ENCODE data around the gene C1orf159. TPM values are rescaled to one million over a fixed set of nuclear protein-coding genes. Genes with fewer than 3 reads are reported as not detected.

C1orf159 gene
- total and polyA plus RNA-seq, 2 donors (not counting 1 experiment from before 2014, with no cell fraction given) = 2.6 to 3.3 TPM

GRCh38 chr1:1065265-1065939 is 50.5 kb downstream of the C1orf159 start:
- Histone ChIP-seq H3K27ac (ENCODE audit: insufficient read depth, low read length) (no peak overlapping the region), H3K4me3 (replicated peaks in 1 of 4; ENCODE audit: control extremely low read depth in 1 of 4, insufficient read depth in 1 of 4, low read depth in 3 of 4, low read length in 4 of 4) (no peak overlapping the region), H3K9me3 (ENCODE audit: control insufficient read depth, insufficient read depth, low read depth, low read length) (no peaks in the 10 kb centered on the region), H3K79me2 (ENCODE audit: control insufficient read depth, insufficient read depth, low read length) (no peaks in the 10 kb centered on the region), H3K4me2 (ENCODE audit: extremely low read depth, insufficient read depth, low read length) (no peak overlapping the region), H3K4me1 (ENCODE audit: control insufficient read depth, extremely low read depth, insufficient read depth, low read length) (peaks cover 8% of the 10 kb centered on the region), H4K20me1 (ENCODE audit: control insufficient read depth, extremely low read depth, insufficient read depth, low read length) (no peaks in the 10 kb centered on the region), H2AFZ (ENCODE audit: low read length) (no peak overlapping the region), H3K9ac (ENCODE audit: insufficient read depth, low read length) (no peak overlapping the region), H3K27me3 (ENCODE audit: control insufficient read depth, insufficient read depth, low read length) (no peaks in the 10 kb centered on the region), H3K36me3 (ENCODE audit: control insufficient read depth, insufficient read depth, low read length) (no peaks in the 10 kb centered on the region)
- DNase-seq (ENCODE audit: low read depth in 2 of 2) = no peak
- TF ChIP-seq EZH2 (IDR thresholded peaks at IDR 0.05; ENCODE audit: low read length, missing control alignments) (no peak), CTCF (conservative IDR thresholded peaks at IDR 0.05 in 1 of 2, IDR thresholded peaks at IDR 0.05 in 1 of 2; ENCODE audit: low read depth in 1 of 2, low read length in 2 of 2) (no peak)

- no peaks in the 10 kb centered on the region for H4K20me1 ChIP-seq (ENCODE audit: control insufficient read depth, extremely low read depth, insufficient read depth, low read length)
- no peaks in the 10 kb centered on the region for H3K27me3 ChIP-seq (ENCODE audit: control insufficient read depth, insufficient read depth, low read length)
- H3K9me3 ChIP-seq (ENCODE audit: control insufficient read depth, insufficient read depth, low read depth, low read length) = no peaks in the 10 kb centered on the region
- TF ChIP-seq CTCF (conservative IDR thresholded peaks at IDR 0.05 in 1 of 2, IDR thresholded peaks at IDR 0.05 in 1 of 2; ENCODE audit: low read depth in 1 of 2, low read length in 2 of 2) (peak; percentile 46 to 74), EZH2 (IDR thresholded peaks at IDR 0.05; ENCODE audit: low read length, missing control alignments) (no peak)
- peak overlapping the region; percentile 43 for H3K9ac ChIP-seq (ENCODE audit: insufficient read depth, low read length)
- H2AFZ ChIP-seq (ENCODE audit: low read length) = no peak overlapping the region
- H3K4me2 ChIP-seq (ENCODE audit: extremely low read depth, insufficient read depth, low read length) = peak overlapping the region; percentile 79
- H3K79me2 ChIP-seq (ENCODE audit: control insufficient read depth, insufficient read depth, low read length) = no peaks in the 10 kb centered on the region
- H3K4me3 ChIP-seq (replicated peaks in 1 of 4; ENCODE audit: control extremely low read depth in 1 of 4, insufficient read depth in 1 of 4, low read depth in 3 of 4, low read length in 4 of 4) = no peak overlapping the region
- H3K36me3 ChIP-seq (ENCODE audit: control insufficient read depth, insufficient read depth, low read length) = no peaks in the 10 kb centered on the region
- H3K4me1 ChIP-seq (ENCODE audit: control insufficient read depth, extremely low read depth, insufficient read depth, low read length) = peaks cover 10% of the 10 kb centered on the region
- DNase-seq (ENCODE audit: low read depth in 2 of 2) = peak; percentile 77 to 87
- H3K27ac ChIP-seq (ENCODE audit: insufficient read depth, low read length) = peak overlapping the region; percentile 51
These were observed 51.7 kb downstream of the C1orf159 start for GRCh38 chr1:1063945-1064831.

- TF ChIP-seq CTCF (conservative IDR thresholded peaks at IDR 0.05 in 1 of 2, IDR thresholded peaks at IDR 0.05 in 1 of 2; ENCODE audit: low read depth in 1 of 2, low read length in 2 of 2) (no peak), EZH2 (IDR thresholded peaks at IDR 0.05; ENCODE audit: low read length, missing control alignments) (no peak)
- peaks cover 13% of the 10 kb centered on the region for H3K4me1 ChIP-seq (ENCODE audit: control insufficient read depth, extremely low read depth, insufficient read depth, low read length)
- H3K79me2 ChIP-seq (ENCODE audit: control insufficient read depth, insufficient read depth, low read length) = no peaks in the 10 kb centered on the region
- peak overlapping the region; percentile 38 for H3K9ac ChIP-seq (ENCODE audit: insufficient read depth, low read length)
- H3K36me3 ChIP-seq (ENCODE audit: control insufficient read depth, insufficient read depth, low read length) = no peaks in the 10 kb centered on the region
- H3K4me2 ChIP-seq (ENCODE audit: extremely low read depth, insufficient read depth, low read length) = no peak overlapping the region
- H3K9me3 ChIP-seq (ENCODE audit: control insufficient read depth, insufficient read depth, low read depth, low read length) = no peaks in the 10 kb centered on the region
- H3K27ac ChIP-seq (ENCODE audit: insufficient read depth, low read length) = peak overlapping the region; percentile 51
- no peak for DNase-seq (ENCODE audit: low read depth in 2 of 2)
- no peaks in the 10 kb centered on the region for H3K27me3 ChIP-seq (ENCODE audit: control insufficient read depth, insufficient read depth, low read length)
- H3K4me3 ChIP-seq (replicated peaks in 1 of 4; ENCODE audit: control extremely low read depth in 1 of 4, insufficient read depth in 1 of 4, low read depth in 3 of 4, low read length in 4 of 4) = no peak overlapping the region
- no peak overlapping the region for H2AFZ ChIP-seq (ENCODE audit: low read length)
- H4K20me1 ChIP-seq (ENCODE audit: control insufficient read depth, extremely low read depth, insufficient read depth, low read length) = no peaks in the 10 kb centered on the region
These were observed 52.5 kb downstream of the C1orf159 start for GRCh38 chr1:1063261-1063944.
